Right cardiac atrium (tissue), 5 donors: ENCODE measurements around the gene GNAS. TPM values are rescaled to one million over a fixed set of nuclear protein-coding genes. Genes with fewer than 3 reads are reported as not detected.

Experiments
- ATAC-seq, 2 donors: fragments of 200-7000 bp; cut with Tn5 transposase; one replicate each; pipeline versions ENCODE4 v1.8.0 to v1.9.1; 2020; ENCODE audit warnings: moderate library complexity in 2 of 2, mild to moderate bottlenecking in 1 of 2
- DNase-seq, 3 donors: peaks; one replicate each; pipeline ENCODE4 v3.0.0-alpha.2; 2020
- H3K27ac ChIP-seq: one replicate; pipeline ENCODE4 v1.5.1; 2013; ENCODE audit warnings: mild to moderate bottlenecking, low read length, control low read depth, moderate library complexity
- H3K27me3 ChIP-seq: one replicate; pipeline ENCODE4 v1.6.1; 2013; ENCODE audit not compliant: control insufficient read depth, insufficient read depth
- H3K4me1 ChIP-seq: one replicate; pipeline ENCODE4 v1.6.1; 2013; ENCODE audit warnings: low read length; ENCODE audit not compliant: control insufficient read depth, insufficient read depth
- H3K4me3 ChIP-seq: one replicate; pipeline ENCODE4 v1.5.1; 2013; ENCODE audit warnings: low read length, control low read depth
- H3K9me3 ChIP-seq: one replicate; pipeline ENCODE4 v1.6.1; 2013; ENCODE audit warnings: low read length; ENCODE audit not compliant: control insufficient read depth
- WGBS: extraction: QIAGEN DNeasy Blood & Tissue Kit; methylation state at CpG from one replicate; pipeline ENCODE4 v1.1.7; 2013; 5-methylcytosine and 5-hydroxymethylcytosine counted together
- intact Hi-C, 4 donors: fragments of 100-400 bp; cut with DNase I; formaldehyde crosslinking; loops; one replicate each; pipeline versions ENCODE4 v1.11.0 to v1.14.0; 2022 to 2023
- polyA plus RNA-seq: library from polyadenylated mRNA; stranded (reverse); fragments of 200-250 nt; gene quantifications from one replicate; pipeline ENCODE4 v1.2.3, GENCODE V29; 2013
- total RNA-seq, 4 donors: library from RNA; stranded (reverse); fragmentation: NEBNext Ultra II Directional; extraction: Animal tissue kit (Norgen Biotek cat#: 25700); gene quantifications; one replicate each; pipeline ENCODE4 v1.2.1, GENCODE V29; 2021
- donor health status: healthy with polysubstance abuse.
- donor health status: DM: no; HTN: yes; CAD: no.
- donor health status: DM: no; HTN: no; CAD: no.
- donor health status: DM: no; HTN: yes; CAD: no; lungs with severe emphysema.
- donor health status: DM: yes; HTN: yes; CAD: no.

Gene GNAS
- total and polyA plus RNA-seq, 5 donors, result 1,230 to 1,885 (median 1,422) TPM

DNA sequence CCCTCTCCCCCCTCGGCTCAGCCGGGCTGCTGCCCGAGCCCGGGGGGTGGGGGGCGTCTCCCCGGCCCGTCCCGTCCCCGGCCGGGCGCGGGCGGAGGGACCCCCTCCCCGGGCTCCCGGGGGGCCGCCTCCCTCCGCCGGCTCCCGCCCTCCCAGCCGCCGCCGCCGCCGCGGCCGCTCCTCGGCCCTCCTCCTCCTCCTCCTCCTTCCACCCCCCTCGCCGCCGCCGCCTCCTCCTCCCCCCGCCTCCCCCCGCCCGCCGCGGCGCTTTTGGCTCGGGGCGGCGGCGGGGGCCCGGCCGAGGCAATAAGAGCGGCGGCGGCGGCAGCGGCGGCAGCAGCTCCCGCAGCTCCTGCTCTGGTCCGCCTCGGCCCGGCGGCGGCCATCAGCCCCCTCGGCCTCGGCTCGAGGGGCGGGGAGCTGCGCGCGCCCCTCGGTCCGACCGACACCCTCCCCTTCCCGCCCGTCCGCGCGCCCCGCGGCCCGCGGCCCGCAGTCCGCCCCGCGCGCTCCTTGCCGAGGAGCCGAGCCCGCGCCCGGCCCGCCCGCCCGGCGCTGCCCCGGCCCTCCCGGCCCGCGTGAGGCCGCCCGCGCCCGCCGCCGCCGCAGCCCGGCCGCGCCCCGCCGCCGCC, 38.7 kb downstream of the GNAS start:
- DNase-seq (peak; percentile 84 to 92 (median 91)), ATAC-seq (peak; percentile 59 to 63)
- Histone ChIP-seq H3K4me1 (peaks cover under 1% of the 10 kb centered on the region), H3K27me3 (no peaks in the 10 kb centered on the region), H3K9me3 (no peaks in the 10 kb centered on the region), H3K27ac (peak overlapping the region; percentile 99), H3K4me3 (peak overlapping the region; percentile 100)
- WGBS, result under 1% methylated on average over 103 of the region's 105 CpGs
- intact Hi-C loops, result loop anchor here (5.0 to 10.0 kb wide), 4 partner anchors 94 to 154 kb away; partner anchors contain the start of genes ATP5F1E (in 2 of the 4), NELFCD (in 2 of the 4), PRELID3B (in 1 of the 4) and TUBB1 (in 1 of the 4)

DNA sequence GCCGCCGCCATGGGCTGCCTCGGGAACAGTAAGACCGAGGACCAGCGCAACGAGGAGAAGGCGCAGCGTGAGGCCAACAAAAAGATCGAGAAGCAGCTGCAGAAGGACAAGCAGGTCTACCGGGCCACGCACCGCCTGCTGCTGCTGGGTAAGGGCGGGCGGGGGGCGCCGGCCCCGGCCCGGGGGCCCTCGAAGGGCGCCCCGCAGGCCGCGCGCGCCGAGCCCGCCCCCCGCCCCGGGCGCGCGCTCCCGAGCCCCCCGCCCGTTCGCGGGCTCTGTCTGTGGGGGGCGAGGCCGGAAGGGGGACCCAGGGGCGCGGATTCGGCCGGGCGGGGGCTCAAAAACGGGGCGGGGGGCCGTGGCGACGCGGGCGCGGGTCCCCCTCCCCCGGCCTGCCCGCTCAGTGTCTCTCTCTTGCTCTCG, 39.2 kb downstream of the GNAS start:
- 1% methylated on average over 47 of the region's 55 CpGs for WGBS
- ATAC-seq (no peak), DNase-seq (peak; percentile 38 to 79 (median 71))

DNA sequence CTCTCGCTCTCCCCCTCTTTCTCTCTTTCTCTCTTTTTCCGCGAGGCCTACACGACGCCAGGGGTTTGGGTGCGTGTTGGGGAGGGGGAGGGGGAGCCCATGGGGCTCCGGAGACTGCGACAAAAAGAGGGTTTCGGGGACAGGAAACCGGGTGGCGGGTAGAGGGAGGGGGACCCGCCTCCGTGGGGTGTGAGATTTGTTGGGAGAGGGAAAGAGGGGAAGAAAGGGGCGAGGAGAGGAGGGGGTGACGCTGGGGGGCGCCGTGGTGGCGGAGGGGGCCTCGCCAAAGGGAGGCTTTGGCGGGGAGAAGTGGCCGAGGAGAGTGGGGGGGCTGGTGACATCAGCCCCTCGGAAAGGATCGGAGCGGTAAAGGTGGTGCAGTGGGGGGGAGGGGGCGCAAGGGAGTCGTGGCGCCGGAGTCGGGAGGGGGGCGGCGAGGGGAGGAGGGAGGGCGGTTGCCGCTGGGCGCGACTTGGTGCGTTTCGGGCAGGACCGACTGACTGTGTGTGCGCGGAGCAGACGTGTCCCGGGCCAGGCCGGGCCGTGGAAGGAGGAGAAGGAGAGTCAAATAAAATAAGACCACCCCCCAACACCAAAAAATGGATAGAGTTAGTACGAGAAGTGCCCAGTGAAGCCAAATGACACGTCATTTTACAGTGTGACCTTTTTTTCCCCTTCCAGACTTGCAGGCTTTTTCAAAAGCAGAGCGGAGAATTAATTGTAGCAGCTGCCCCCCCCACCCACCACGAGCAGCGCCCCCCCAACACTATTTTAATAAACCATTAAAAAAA, 39.8 kb downstream of the GNAS start:
- intact Hi-C loops, result loop anchor here (2.0 to 10.0 kb wide), 5 partner anchors 88 to 152 kb away; partner anchors contain the start of genes NELFCD (in 3 of the 4), ATP5F1E (in 2 of the 4), PRELID3B (in 1 of the 4) and TUBB1 (in 1 of the 4)
- Histone ChIP-seq H3K4me3 (peak overlapping the region; percentile 100), H3K9me3 (no peaks in the 10 kb centered on the region), H3K27me3 (no peaks in the 10 kb centered on the region), H3K27ac (peak overlapping the region; percentile 86), H3K4me1 (peaks cover 3% of the 10 kb centered on the region)
- DNase-seq, result peak; percentile 79 to 92 (median 91)
- under 1% methylated on average over 49 of the region's 49 CpGs for WGBS
- ATAC-seq, result peak; percentile 42 to 50

More for the DNA sequence above, 39.2 kb downstream of the GNAS start:
- Histone ChIP-seq H3K4me1 (peaks cover 3% of the 10 kb centered on the region), H3K27me3 (no peaks in the 10 kb centered on the region), H3K27ac (peak overlapping the region; percentile 99), H3K4me3 (peak overlapping the region; percentile 100), H3K9me3 (no peaks in the 10 kb centered on the region)
- intact Hi-C loops, result loop anchor here (2.0 to 10.0 kb wide), 5 partner anchors 89 to 153 kb away; partner anchors contain the start of genes NELFCD (in 3 of the 4), ATP5F1E (in 2 of the 4), PRELID3B (in 1 of the 4) and TUBB1 (in 1 of the 4)

DNA sequence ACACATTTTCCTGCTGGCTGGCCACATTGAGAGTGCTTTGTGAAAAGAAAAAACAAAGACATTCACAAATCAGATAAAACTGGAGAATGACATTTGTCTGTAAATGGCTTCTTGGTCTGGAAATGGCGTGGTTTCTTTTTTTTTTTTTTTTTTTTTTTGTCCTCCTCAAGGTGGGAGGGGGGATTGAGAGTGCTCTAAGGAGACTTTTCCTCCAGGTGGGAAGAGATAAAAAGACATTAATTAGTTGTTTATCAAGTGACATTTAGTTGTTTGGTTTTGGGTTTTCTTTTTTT, 40.4 kb downstream of the GNAS start:
- H3K4me1 ChIP-seq, result peaks cover 3% of the 10 kb centered on the region
- H3K9me3 ChIP-seq, result no peaks in the 10 kb centered on the region
- H3K27me3 ChIP-seq, result no peaks in the 10 kb centered on the region
- no peak overlapping the region for H3K27ac ChIP-seq
- WGBS, result 0% methylated on average over 1 of the region's 1 CpG
- intact Hi-C loops, result loop anchor here (2.0 to 10.0 kb wide), 5 partner anchors 88 to 152 kb away; partner anchors contain the start of genes NELFCD (in 3 of the 4), ATP5F1E (in 2 of the 4), PRELID3B (in 1 of the 4) and TUBB1 (in 1 of the 4)
- H3K4me3 ChIP-seq, result peak overlapping the region; percentile 100
- ATAC-seq (no peak), DNase-seq (no peak)

DNA sequence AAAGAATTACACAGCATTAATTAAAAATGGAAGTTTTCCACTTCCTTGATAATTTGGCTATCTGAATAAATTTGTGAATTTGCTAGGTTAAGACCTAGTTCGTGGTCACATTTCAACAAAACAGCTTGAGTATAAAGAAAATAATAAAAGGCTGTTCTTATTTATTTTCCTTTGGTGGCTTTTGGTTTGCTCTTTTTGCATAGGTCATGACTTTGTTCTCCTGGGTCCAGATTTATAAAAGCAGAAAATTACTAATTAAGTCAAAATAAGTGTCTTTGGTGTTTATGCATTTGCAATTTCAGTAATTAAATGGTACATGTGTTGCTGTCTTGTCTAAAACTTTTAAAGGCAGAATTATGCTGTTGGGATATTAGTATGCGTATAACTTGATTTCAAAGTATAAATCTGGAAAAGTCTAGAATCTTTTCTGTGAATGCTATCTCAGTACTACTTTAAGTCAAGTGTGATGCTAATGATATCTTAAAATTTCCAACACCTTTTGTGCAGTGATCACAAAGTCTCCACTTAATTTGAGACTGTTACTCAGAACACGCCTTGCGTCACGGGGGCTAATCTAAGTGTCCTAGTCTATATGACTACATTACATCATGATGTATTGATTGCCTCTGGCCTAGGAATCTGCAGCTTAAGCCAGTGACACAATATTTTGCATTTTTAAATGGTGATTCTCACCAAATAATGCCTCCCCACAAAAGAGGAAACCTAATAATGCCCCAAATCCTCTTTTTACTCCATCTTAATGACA, 41.0 kb downstream of the GNAS start:
- Histone ChIP-seq H3K4me3 (peak overlapping the region; percentile 100), H3K27ac (no peak overlapping the region), H3K9me3 (no peaks in the 10 kb centered on the region), H3K27me3 (no peaks in the 10 kb centered on the region), H3K4me1 (peaks cover 6% of the 10 kb centered on the region)
- intact Hi-C loops, result loop anchor here (2.0 to 10.0 kb wide), 5 partner anchors 87 to 151 kb away; partner anchors contain the start of genes NELFCD (in 3 of the 4), ATP5F1E (in 2 of the 4), PRELID3B (in 1 of the 4) and TUBB1 (in 1 of the 4)
- ATAC-seq (no peak), DNase-seq (no peak)
- WGBS, result 41% methylated on average over 5 of the region's 5 CpGs

DNA sequence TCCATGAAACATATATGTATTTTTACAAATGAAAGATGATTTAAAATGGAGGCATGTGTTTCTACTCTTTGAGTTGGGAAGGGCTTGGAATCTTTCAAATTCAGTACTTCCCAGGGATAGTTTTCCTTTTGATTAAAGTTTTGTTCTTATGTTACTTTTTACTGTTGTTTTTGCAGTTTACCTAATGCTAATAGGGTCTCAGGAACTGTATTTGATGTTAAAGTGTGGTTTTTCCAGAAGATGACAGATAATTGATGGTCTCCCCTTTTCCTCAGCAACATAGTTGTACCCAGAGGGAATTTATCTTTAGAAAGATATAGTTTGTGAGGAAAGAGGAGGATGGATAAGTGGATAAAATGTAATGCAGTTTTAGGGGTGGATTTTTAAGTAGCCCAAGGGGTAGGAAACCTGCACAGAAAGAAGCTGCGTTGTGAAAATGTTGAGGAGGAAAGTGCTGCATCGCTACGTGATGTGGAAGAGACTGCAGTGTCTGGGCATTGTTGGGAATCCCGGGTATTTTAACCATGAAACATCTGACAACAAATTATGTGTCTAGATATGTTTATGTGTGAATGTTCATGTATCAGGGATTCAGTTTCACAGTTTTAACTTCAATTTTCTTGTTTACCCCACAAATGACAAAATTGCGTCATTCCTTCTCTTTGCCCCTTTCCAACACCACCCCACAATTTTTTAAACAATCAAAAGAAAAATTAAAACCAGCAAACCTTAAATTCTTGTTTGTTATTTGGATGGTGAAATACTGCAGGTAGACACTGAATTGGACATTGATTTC, 42.3 kb downstream of the GNAS start:
- no peaks in the 10 kb centered on the region for H3K9me3 ChIP-seq
- DNase-seq (no peak), ATAC-seq (no peak)
- H3K27ac ChIP-seq, result no peak overlapping the region
- H3K4me1 ChIP-seq, result peaks cover 8% of the 10 kb centered on the region
- WGBS, result 25% methylated on average over 5 of the region's 5 CpGs
- no peak overlapping the region for H3K4me3 ChIP-seq
- no peaks in the 10 kb centered on the region for H3K27me3 ChIP-seq
- intact Hi-C loops, result loop anchor here (5.0 to 10.0 kb wide), 4 partner anchors 90 to 150 kb away; partner anchors contain the start of genes ATP5F1E (in 2 of the 4), NELFCD (in 2 of the 4), PRELID3B (in 1 of the 4) and TUBB1 (in 1 of the 4)

DNA sequence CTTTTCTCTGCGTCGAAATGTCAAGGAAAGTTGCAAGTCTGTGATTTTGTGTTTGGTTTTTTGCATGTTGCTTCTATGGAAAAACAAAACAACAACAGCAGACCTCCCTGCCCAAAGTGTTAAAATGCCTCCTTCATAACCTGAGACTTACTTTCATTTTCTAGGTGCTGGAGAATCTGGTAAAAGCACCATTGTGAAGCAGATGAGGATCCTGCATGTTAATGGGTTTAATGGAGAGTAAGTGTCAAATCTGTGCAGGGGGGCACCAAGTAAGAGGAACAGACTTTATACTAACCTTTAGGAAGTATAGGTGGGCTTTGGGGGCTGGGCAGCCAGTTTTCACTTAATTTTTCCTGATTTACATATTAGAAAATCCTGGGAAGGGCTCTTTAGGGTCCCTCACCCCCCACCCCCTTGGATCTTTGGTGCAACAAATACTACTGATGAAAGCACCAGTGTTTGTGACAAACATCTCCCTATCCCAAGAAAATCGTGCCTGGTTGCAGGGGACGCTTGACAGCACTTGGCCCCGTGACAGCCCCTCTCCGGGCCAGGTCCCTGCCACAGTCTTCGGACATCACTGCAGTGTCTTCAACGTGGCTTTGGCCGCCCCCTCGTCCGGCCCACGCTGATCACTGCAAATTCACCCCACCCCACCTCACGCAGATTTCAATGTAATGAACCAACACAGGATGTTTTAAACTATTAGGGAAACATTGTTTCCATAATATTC, 43.1 kb downstream of the GNAS start:
- no peak overlapping the region for H3K27ac ChIP-seq
- H3K4me3 ChIP-seq, result no peak overlapping the region
- WGBS, result 26% methylated on average over 13 of the region's 13 CpGs
- no peaks in the 10 kb centered on the region for H3K9me3 ChIP-seq
- intact Hi-C loops, result loop anchor here in 3 of 4 donors (10.0 kb wide), 3 partner anchors 89 to 149 kb away; partner anchors contain the start of genes NELFCD (in 2 of the 3), PRELID3B (in 1 of the 3) and TUBB1 (in 1 of the 3)
- ATAC-seq (no peak), DNase-seq (peak in 2 of 3 donors; percentile 26 to 65)
- H3K27me3 ChIP-seq, result no peaks in the 10 kb centered on the region
- peaks cover 8% of the 10 kb centered on the region for H3K4me1 ChIP-seq

DNA sequence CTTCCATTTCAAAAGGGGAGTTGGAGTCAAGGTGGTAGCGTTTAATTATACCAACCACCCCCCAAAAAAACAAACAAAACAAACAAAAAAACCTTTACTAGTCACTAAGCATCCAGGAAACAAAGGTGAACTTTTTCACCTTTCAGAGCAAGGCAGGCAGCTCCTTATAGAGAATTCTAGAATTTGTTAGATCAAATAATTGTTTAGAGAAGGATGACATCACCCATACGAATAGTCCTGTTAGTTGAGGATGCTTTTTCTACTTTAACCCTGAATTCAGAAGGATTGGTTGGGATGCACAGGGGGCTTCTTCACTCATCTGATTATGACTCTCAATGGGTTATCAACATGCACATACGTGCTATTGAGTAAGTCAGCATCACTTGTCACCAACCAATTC, 44.3 kb downstream of the GNAS start:
- Histone ChIP-seq H3K4me1 (peaks cover 8% of the 10 kb centered on the region), H3K9me3 (no peaks in the 10 kb centered on the region), H3K4me3 (no peak overlapping the region), H3K27ac (no peak overlapping the region), H3K27me3 (no peaks in the 10 kb centered on the region)
- ATAC-seq (no peak), DNase-seq (no peak)
- 44% methylated on average over 3 of the region's 3 CpGs for WGBS
- intact Hi-C loops, result loop anchor here in 3 of 4 donors (10.0 kb wide), 3 partner anchors 88 to 148 kb away; partner anchors contain the start of genes NELFCD (in 2 of the 3), PRELID3B (in 1 of the 3) and TUBB1 (in 1 of the 3)

DNA sequence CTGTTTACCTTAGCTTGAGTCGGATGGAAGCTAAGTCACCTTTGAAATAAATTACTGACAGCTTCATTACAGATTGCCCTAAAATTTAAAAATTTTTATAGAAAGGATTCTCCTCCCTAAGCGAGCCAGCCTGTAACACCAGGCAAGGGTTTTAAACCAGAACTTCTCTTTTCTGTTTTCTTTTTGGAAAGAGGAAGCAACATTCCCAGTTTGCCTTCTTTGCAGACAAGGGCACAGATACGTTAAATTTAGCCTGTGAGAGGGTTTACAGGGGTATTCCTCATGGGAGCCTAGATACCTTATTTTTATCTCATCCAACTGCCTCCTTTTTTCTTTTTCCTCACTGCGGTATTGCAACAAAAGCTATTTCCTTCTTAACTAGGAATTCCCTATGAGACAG, 45.0 kb downstream of the GNAS start:
- intact Hi-C loops, result loop anchor here in 3 of 4 donors (10.0 kb wide), 3 partner anchors 87 to 147 kb away; partner anchors contain the start of genes NELFCD (in 2 of the 3), PRELID3B (in 1 of the 3) and TUBB1 (in 1 of the 3)
- H3K4me3 ChIP-seq, result no peak overlapping the region
- peaks cover 8% of the 10 kb centered on the region for H3K4me1 ChIP-seq
- H3K27me3 ChIP-seq, result no peaks in the 10 kb centered on the region
- ATAC-seq, result no peak
- H3K9me3 ChIP-seq, result no peaks in the 10 kb centered on the region
- DNase-seq, result no peak
- 33% methylated on average over 4 of the region's 4 CpGs for WGBS
- H3K27ac ChIP-seq, result no peak overlapping the region
